H9 (cell line): ENCODE data around the gene ATAD2B. TPM values are rescaled to one million over a fixed set of nuclear protein-coding genes. Genes with fewer than 3 reads are reported as not detected.

Source experiments
- DNase-seq: peaks from one replicate; pipeline ENCODE4 v3.0.0-alpha.2; 2017
- H2AFZ ChIP-seq: one replicate; pipeline ENCODE4 v1.6.1; 2013; ENCODE audit warnings: mild to moderate bottlenecking, low read length, control low read depth, moderate library complexity
- H2AK5ac ChIP-seq: 2 replicates; pipeline ENCODE4 v1.6.1; 2013; ENCODE audit warnings: low read length, control low read depth, mixed read lengths; ENCODE audit not compliant: insufficient read length
- H2BK120ac ChIP-seq: one replicate; pipeline ENCODE4 v1.6.1; 2013; ENCODE audit warnings: low read depth, mild to moderate bottlenecking, low read length, control low read depth, inconsistent platforms; ENCODE audit not compliant: poor library complexity, severe bottlenecking
- H2BK12ac ChIP-seq: 2 replicates; pipeline ENCODE4 v1.6.1; 2013; ENCODE audit warnings: low read length, control low read depth, mixed read lengths, low read depth; ENCODE audit not compliant: insufficient read length
- H2BK15ac ChIP-seq: 2 replicates; pipeline ENCODE4 v1.6.1; 2013; ENCODE audit warnings: low read depth, low read length, control low read depth
- H2BK20ac ChIP-seq: one replicate; pipeline ENCODE4 v1.6.1; 2013; ENCODE audit warnings: low read depth, mild to moderate bottlenecking, low read length, control low read depth, inconsistent platforms; ENCODE audit not compliant: poor library complexity, severe bottlenecking
- H2BK5ac ChIP-seq: 2 replicates; pipeline ENCODE4 v1.6.1; 2013; ENCODE audit warnings: low read length, control low read depth, mixed read lengths; ENCODE audit not compliant: insufficient read length
- H3K14ac ChIP-seq: 2 replicates; pipeline ENCODE4 v1.6.1; 2013; ENCODE audit warnings: low read length, control low read depth; ENCODE audit not compliant: insufficient read depth
- H3K18ac ChIP-seq: 2 replicates; pipeline ENCODE4 v1.6.1; 2013; ENCODE audit warnings: low read depth, mild to moderate bottlenecking, mixed read lengths, low read length, control low read depth; ENCODE audit not compliant: insufficient read length
- H3K23ac ChIP-seq: 2 replicates; pipeline ENCODE4 v1.6.1; 2013; ENCODE audit warnings: low read length, control low read depth, mixed read lengths, low read depth; ENCODE audit not compliant: insufficient read length
- H3K23me2 ChIP-seq: 2 replicates; pipeline ENCODE4 v1.6.1; 2013; ENCODE audit warnings: low read depth, mild to moderate bottlenecking, mixed read lengths, low read length, control low read depth; ENCODE audit not compliant: insufficient read length, poor library complexity, severe bottlenecking
- H3K27ac ChIP-seq: 2 replicates; pipeline ENCODE4 v1.5.1; 2013; ENCODE audit warnings: low read length, control low read depth, mixed read lengths, low read depth; ENCODE audit not compliant: insufficient read length
- H3K27me3 ChIP-seq: 2 replicates; pipeline ENCODE4 v1.6.1; 2013; ENCODE audit warnings: low read length, control low read depth, inconsistent platforms; ENCODE audit not compliant: insufficient read depth
- H3K4ac ChIP-seq: 2 replicates; pipeline ENCODE4 v1.6.1; 2013; ENCODE audit warnings: low read depth, mild to moderate bottlenecking, control low read depth, inconsistent platforms, low read length, moderate library complexity
- H3K4me1 ChIP-seq: 2 replicates; pipeline ENCODE4 v1.6.1; 2013; ENCODE audit warnings: low read length, control low read depth, inconsistent platforms; ENCODE audit not compliant: insufficient read depth
- H3K4me2 ChIP-seq: 2 replicates; pipeline ENCODE4 v1.6.1; 2013; ENCODE audit warnings: low read length, control low read depth, mixed read lengths; ENCODE audit not compliant: insufficient read length, insufficient read depth
- H3K56ac ChIP-seq: 2 replicates; pipeline ENCODE4 v1.6.1; 2013; ENCODE audit warnings: low read depth, mild to moderate bottlenecking, mixed read lengths, low read length, control low read depth; ENCODE audit not compliant: insufficient read length
- H3K79me1 ChIP-seq: 2 replicates; pipeline ENCODE4 v1.6.1; 2013; ENCODE audit warnings: low read depth, mild to moderate bottlenecking, moderate library complexity, low read length, control low read depth, inconsistent platforms; ENCODE audit not compliant: insufficient read depth, poor library complexity, severe bottlenecking
- H3K79me2 ChIP-seq: 2 replicates; pipeline ENCODE4 v1.6.1; 2013; ENCODE audit warnings: low read length, control low read depth, inconsistent platforms; ENCODE audit not compliant: insufficient read depth
- H3K9ac ChIP-seq: 2 replicates; pipeline ENCODE4 v1.6.1; 2013; ENCODE audit warnings: low read length, control low read depth, mixed read lengths; ENCODE audit not compliant: insufficient read length; ENCODE audit errors: extremely low read depth
- H3K9me3 ChIP-seq: one replicate; pipeline ENCODE4 v1.6.1; 2013; ENCODE audit warnings: low read depth, low read length, inconsistent platforms; ENCODE audit not compliant: control insufficient read depth
- H3T11ph ChIP-seq: one replicate; pipeline ENCODE4 v1.6.1; 2013; ENCODE audit warnings: mild to moderate bottlenecking, low read length, control low read depth, inconsistent platforms
- H4K20me1 ChIP-seq: one replicate; pipeline ENCODE4 v1.6.1; 2013; ENCODE audit not compliant: control insufficient read depth, insufficient read length, insufficient read depth
- H4K5ac ChIP-seq: 2 replicates; pipeline ENCODE4 v1.6.1; 2013; ENCODE audit warnings: low read depth, mild to moderate bottlenecking, mixed read lengths, low read length, control low read depth; ENCODE audit not compliant: insufficient read length
- H4K8ac ChIP-seq: replicated peaks from 2 replicates; pipeline ENCODE4 v1.6.1; 2013; ENCODE audit warnings: low read length, control low read depth, mixed read lengths, low read depth; ENCODE audit not compliant: insufficient read length
- H4K91ac ChIP-seq: 2 replicates; pipeline ENCODE4 v1.6.1; 2013; ENCODE audit warnings: low read depth, mild to moderate bottlenecking, moderate library complexity, mixed read lengths, low read length, control low read depth; ENCODE audit not compliant: insufficient read length
- H3K27ac Mint-ChIP-seq, 3 experiments: 2 replicates in 2 of 3; 3 replicates in 1 of 3; pipeline ENCODE4 v1.8.0; 2020 to 2021; ENCODE audit warnings: mixed read lengths in 3 of 3, mild to moderate bottlenecking in 1 of 3, moderate library complexity in 1 of 3
- H3K27me3 Mint-ChIP-seq: 2 replicates; pipeline ENCODE4 v1.8.0; 2021; ENCODE audit warnings: low read depth, mild to moderate bottlenecking, moderate library complexity, mixed read lengths
- H3K36me3 Mint-ChIP-seq, 3 experiments: 2 replicates in 2 of 3; 3 replicates in 1 of 3; pipeline ENCODE4 v1.8.0; 2020 to 2021; ENCODE audit warnings: low read depth in 3 of 3, mixed read lengths in 3 of 3; ENCODE audit not compliant: insufficient read depth in 1 of 3
- H3K4me1 Mint-ChIP-seq, 2 experiments: 2 replicates each; pipeline ENCODE4 v1.8.0; 2020; ENCODE audit warnings: mixed read lengths in 2 of 2
- H3K4me3 Mint-ChIP-seq, 2 experiments: 2 replicates in 1 of 2; 3 replicates in 1 of 2; pipeline ENCODE4 v1.8.0; 2020 to 2021; ENCODE audit warnings: mild to moderate bottlenecking in 2 of 2, mixed read lengths in 2 of 2, moderate library complexity in 1 of 2
- H3K9me3 Mint-ChIP-seq, 2 experiments: 2 replicates in 1 of 2; 3 replicates in 1 of 2; pipeline ENCODE4 v1.8.0; 2020; ENCODE audit warnings: mild to moderate bottlenecking in 2 of 2, mixed read lengths in 2 of 2, moderate library complexity in 1 of 2
- CTCF ChIP-seq: fragments of 200-600 bp; sonication (generic); conservative IDR thresholded peaks from 3 replicates; pipeline ENCODE4 v1.8.0; 2021; ENCODE audit warnings: antibody characterized with exemption, mild to moderate bottlenecking
- WGBS: extraction: QIAGEN DNeasy Blood & Tissue Kit; methylation state at CpG from one replicate; pipeline ENCODE4 v1.1.7; 2013; ENCODE audit warnings: missing lambda C conversion rate, low lambda C conversion rate, mixed read lengths; ENCODE audit not compliant: insufficient read length; ENCODE audit errors: extremely low coverage; 5-methylcytosine and 5-hydroxymethylcytosine counted together
- total RNA-seq: library from RNA; stranded (reverse); gene quantifications from 2 replicates; pipeline ENCODE4 v1.2.1, GENCODE V29; 2021

The ATAD2B gene
- total RNA-seq, 1 experiment from 2014 or later: 21.4 TPM

DNA sequence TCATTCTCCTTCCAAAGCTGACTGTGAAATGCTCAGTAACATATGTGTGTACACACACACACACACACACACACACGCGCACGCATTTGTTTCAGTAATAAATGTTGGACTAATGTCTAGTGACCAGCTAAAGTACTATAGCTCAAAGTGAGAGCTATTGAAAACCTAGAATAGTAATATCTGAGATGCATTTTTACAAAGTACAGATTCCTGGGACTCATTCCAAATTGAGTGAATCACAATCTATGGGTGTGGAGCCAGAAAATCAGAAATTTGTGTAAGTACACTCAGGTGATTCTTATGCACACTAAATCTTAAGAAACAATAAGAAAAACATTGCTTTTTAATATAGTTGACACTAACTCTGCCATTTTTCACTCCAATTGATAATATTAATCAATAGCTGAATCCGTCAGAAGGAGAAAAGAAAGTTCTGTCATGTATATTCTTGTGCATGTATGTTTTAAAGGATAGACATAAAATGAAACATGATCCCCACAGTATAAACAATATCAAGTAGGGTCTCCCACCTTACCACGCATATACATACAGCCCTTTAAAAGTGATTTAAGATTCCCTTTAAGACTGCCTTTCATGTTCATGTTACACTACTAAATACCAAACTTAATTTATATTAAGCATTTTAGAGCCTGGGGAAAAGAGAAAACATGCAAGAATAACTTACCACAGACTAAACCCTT, 123.5 kb downstream of the ATAD2B start:
- H3K23me2 ChIP-seq: no peaks in the 10 kb centered on the region
- no peaks in the 10 kb centered on the region for H3K36me3 Mint-ChIP-seq
- no peak overlapping the region for H3K14ac ChIP-seq
- H3K27me3 ChIP-seq: no peaks in the 10 kb centered on the region
- no peaks in the 10 kb centered on the region for H4K20me1 ChIP-seq
- H3K4me3 Mint-ChIP-seq: no peak overlapping the region
- H2BK12ac ChIP-seq: no peak overlapping the region
- no peaks in the 10 kb centered on the region for H3K27me3 Mint-ChIP-seq
- H3K4me1 Mint-ChIP-seq: no peaks in the 10 kb centered on the region
- no peaks in the 10 kb centered on the region for H3K79me2 ChIP-seq
- no peak overlapping the region for H2BK15ac ChIP-seq
- no peak overlapping the region for H3K56ac ChIP-seq
- no peak overlapping the region for H2AK5ac ChIP-seq
- WGBS: no CpG with 5 or more reads among the region's 5 CpGs
- no peak overlapping the region for H3K18ac ChIP-seq
- H3K27ac ChIP-seq: no peak overlapping the region
- no peaks in the 10 kb centered on the region for H3K79me1 ChIP-seq
- H3K9me3 ChIP-seq: no peaks in the 10 kb centered on the region
- TF ChIP-seq CTCF: no peak
- H3K9ac ChIP-seq: no peak overlapping the region
- no peak overlapping the region for H2AFZ ChIP-seq
- H4K8ac ChIP-seq: no peak overlapping the region
- H2BK5ac ChIP-seq: no peak overlapping the region
- no peak overlapping the region for H4K91ac ChIP-seq
- no peak overlapping the region for H2BK120ac ChIP-seq
- H2BK20ac ChIP-seq: no peak overlapping the region
- H3K4me2 ChIP-seq: no peak overlapping the region
- no peak for DNase-seq
- no peak overlapping the region for H4K5ac ChIP-seq
- H3K27ac Mint-ChIP-seq: no peak overlapping the region
- H3K4ac ChIP-seq: no peak overlapping the region
- H3K9me3 Mint-ChIP-seq: no peaks in the 10 kb centered on the region
- no peaks in the 10 kb centered on the region for H3K4me1 ChIP-seq
- no peak overlapping the region for H3K23ac ChIP-seq
- H3T11ph ChIP-seq: no peak overlapping the region
